Measurements from ENCODE around the gene CHTOP.

GRCh38 chr1:153619171-153619570, 14.7 kb upstream of the CHTOP start:
- TF ChIP-seq POLR2A (IDR thresholded peaks at IDR 0.05) (no peak), CTCF (IDR thresholded peaks at IDR 0.05) (no peak)
